H4 (cell line): ENCODE results near the gene CLEC4D. TPM values are rescaled to one million over a fixed set of nuclear protein-coding genes. Genes with fewer than 3 reads are reported as not detected.

Experiments
- total RNA-seq: library from RNA; depleted of rRNA; stranded (reverse); fragments of >200 nt; shearing (Covaris generic); gene quantifications from 2 replicates; pipeline ENCODE4 v1.2.3, GENCODE V29; 2014; rRNA removed

The CLEC4D gene
- total RNA-seq, 1 experiment from 2014 or later = not detected

Other genes starting within 250 kb of the CLEC4D start
- not detected in 2 replicates for gene CLEC6A, start 57.5 kb upstream of the CLEC4D start, total RNA-seq
- not detected in 2 replicates for gene CLEC4E, start 27.4 kb downstream of the CLEC4D start, total RNA-seq
- not detected in 2 replicates for gene AICDA, start 99.4 kb downstream of the CLEC4D start, total RNA-seq
- gene MFAP5, start 149.3 kb downstream of the CLEC4D start, total RNA-seq = not detected in 2 replicates
- 15.9 and 18.6 TPM in 2 replicates for gene RIMKLB, start 184.5 kb downstream of the CLEC4D start, total RNA-seq